DOHH2 (cell line): ENCODE results near the gene STXBP5L.
A peak's percentile ranks its signal among the peaks of the same experiment; 100 is the strongest.

Experiments used
- CTCF ChIP-seq: fragments of 200-600 bp; sonication (generic); IDR thresholded peaks from one replicate; pipeline ENCODE4 v1.5.1; 2014; ENCODE audit warnings: antibody characterized with exemption, mild to moderate bottlenecking, low read depth, low read length; ENCODE audit not compliant: poor library complexity, severe bottlenecking
- EZH2phosphoT487 ChIP-seq: fragments of 200-600 bp; sonication (generic); IDR thresholded peaks from 2 replicates; pipeline ENCODE4 v1.6.1; 2017; ENCODE audit warnings: borderline replicate concordance, mild to moderate bottlenecking, antibody characterized with exemption, low read length, moderate library complexity, mixed read lengths

- no peak for TF ChIP-seq CTCF
- peak; percentile 50; the same call in 1 of the 2 replicates for TF ChIP-seq EZH2phosphoT487
Measured at GRCh38 chr3:120908030-120908794, at the start of gene STXBP5L.
